ENCODE data around the gene AGTPBP1. TPM values are rescaled to one million over a fixed set of nuclear protein-coding genes. Genes with fewer than 3 reads are reported as not detected.

The AGTPBP1 gene
- total and polyA plus RNA-seq, 8 donors = 3.8 to 12.7 (median 9.1) TPM

DNA sequence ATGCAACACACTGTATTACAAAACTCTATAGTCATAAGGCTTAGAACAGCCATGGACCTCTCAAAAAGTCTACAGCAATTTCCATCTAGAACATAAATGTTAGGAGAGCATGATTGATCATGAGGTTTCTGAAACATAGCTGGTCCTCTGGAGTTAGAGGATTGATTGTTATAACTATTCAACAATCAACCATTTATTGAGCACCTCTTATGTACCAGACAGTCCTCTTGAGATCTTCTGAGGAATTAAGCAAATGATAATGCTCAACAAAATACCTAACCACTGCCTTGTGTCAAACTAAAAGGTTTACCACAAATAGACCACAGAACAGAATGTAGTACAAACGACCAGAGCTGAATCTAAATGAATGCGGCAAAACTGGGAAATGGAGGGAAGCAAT is 3.4 kb upstream of the AGTPBP1 start:
- no peak for FAIRE-seq
- intact Hi-C loops (cut with DNase I) = no loop called here
- Histone ChIP-seq H3K27ac (no peak overlapping the region), H3K9me3 (no peaks in the 10 kb centered on the region), H3K4me3 (no peak overlapping the region), H3K36me3 (no peaks in the 10 kb centered on the region), H3K4me1 (peaks cover 0 to 13% (median 8%) of the 10 kb centered on the region in 3 donors), H3K27me3 (no peaks in the 10 kb centered on the region)
- TF ChIP-seq, protein P1, sequence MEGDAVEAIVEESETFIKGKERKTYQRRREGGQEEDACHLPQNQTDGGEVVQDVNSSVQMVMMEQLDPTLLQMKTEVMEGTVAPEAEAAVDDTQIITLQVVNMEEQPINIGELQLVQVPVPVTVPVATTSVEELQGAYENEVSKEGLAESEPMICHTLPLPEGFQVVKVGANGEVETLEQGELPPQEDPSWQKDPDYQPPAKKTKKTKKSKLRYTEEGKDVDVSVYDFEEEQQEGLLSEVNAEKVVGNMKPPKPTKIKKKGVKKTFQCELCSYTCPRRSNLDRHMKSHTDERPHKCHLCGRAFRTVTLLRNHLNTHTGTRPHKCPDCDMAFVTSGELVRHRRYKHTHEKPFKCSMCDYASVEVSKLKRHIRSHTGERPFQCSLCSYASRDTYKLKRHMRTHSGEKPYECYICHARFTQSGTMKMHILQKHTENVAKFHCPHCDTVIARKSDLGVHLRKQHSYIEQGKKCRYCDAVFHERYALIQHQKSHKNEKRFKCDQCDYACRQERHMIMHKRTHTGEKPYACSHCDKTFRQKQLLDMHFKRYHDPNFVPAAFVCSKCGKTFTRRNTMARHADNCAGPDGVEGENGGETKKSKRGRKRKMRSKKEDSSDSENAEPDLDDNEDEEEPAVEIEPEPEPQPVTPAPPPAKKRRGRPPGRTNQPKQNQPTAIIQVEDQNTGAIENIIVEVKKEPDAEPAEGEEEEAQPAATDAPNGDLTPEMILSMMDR (IDR thresholded peaks at IDR 0.05) = no peak
- ATAC-seq = no peak
- no peak for DNase-seq
- WGBS, 2 donors = 73% methylated on average over 2 of the region's 2 CpGs

DNA sequence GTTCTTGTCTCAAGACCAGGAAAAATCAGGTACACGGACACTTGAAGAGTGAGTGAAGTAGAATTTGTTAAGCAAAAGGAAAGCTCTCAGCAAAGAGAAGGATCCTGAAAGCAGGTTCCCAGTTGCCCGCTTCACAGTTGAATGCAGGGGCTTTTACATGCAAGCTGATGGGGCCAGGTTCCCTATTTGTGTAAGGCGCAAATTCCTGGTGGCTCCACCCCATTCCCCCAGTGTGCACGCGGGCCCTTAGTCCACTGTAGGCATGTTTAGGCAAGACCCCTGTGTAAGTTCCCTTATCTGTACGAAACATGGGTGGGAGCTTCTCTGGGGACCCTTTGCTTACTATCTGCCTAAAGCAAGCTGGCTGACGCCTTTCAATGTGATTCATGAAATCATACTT is 2.7 kb upstream of the AGTPBP1 start:
- Histone ChIP-seq H3K27me3 (no peaks in the 10 kb centered on the region), H3K9me3 (no peaks in the 10 kb centered on the region), H3K36me3 (no peaks in the 10 kb centered on the region), H3K27ac (no peak overlapping the region), H3K4me3 (no peak overlapping the region), H3K4me1 (peaks cover 0 to 15% (median 8%) of the 10 kb centered on the region in 3 donors)
- WGBS, 2 donors = 75 to 89% methylated on average over 7 of the region's 7 CpGs
- TF ChIP-seq, protein P1 (IDR thresholded peaks at IDR 0.05) = no peak
- FAIRE-seq (no peak), ATAC-seq (no peak), DNase-seq (no peak)
- intact Hi-C loops (cut with DNase I) = no loop called here

GRCh38 chr9:85743275-85744128 is 1.7 kb upstream of the AGTPBP1 start:
- no peak for FAIRE-seq
- peak overlapping the region in 1 of 4 donors; percentile 33 for H3K27ac ChIP-seq
- intact Hi-C loops (cut with DNase I) = no loop called here
- TF ChIP-seq, protein P1 (IDR thresholded peaks at IDR 0.05) = no peak
- H3K27me3 ChIP-seq = no peaks in the 10 kb centered on the region
- WGBS, 2 donors = 33 to 34% methylated on average over 14 of the region's 14 CpGs
- peak in 1 of 6 donors; percentile 18 for DNase-seq
- no peaks in the 10 kb centered on the region for H3K36me3 ChIP-seq
- no peaks in the 10 kb centered on the region for H3K9me3 ChIP-seq
- H3K4me3 ChIP-seq = no peak overlapping the region
- peaks cover 0 to 15% (median 8%) of the 10 kb centered on the region in 3 donors for H3K4me1 ChIP-seq
- no peak for ATAC-seq

DNA sequence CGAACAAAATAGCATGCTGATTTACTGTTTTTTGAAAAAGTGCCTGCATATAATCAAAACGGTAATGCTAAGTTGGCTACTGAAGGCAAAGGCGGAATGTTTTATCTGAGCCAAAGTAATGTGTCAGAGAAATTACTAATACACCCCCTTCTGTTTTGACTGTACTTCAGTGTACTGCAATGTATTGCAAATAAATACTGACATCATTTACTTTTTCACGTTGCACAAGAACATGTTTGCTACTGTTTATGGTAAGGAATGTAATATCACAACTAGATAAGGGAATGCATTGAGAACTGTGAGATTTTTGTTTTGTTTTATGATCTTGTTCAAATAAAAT is 813 bp upstream of the AGTPBP1 start:
- Histone ChIP-seq H3K4me1 (peaks cover 0 to 19% (median 8%) of the 10 kb centered on the region in 3 donors), H3K36me3 (no peaks in the 10 kb centered on the region), H3K27ac (peak overlapping the region; percentile 24 to 84 (median 68)), H3K27me3 (no peaks in the 10 kb centered on the region), H3K9me3 (no peaks in the 10 kb centered on the region), H3K4me3 (peak overlapping the region; percentile 65 to 98 (median 96))
- WGBS, 2 donors = 0 to 1% methylated on average over 4 of the region's 4 CpGs
- FAIRE-seq (no peak), ATAC-seq (peak in 2 of 4 donors; percentile 2 to 18), DNase-seq (no peak)
- intact Hi-C loops (cut with DNase I) = no loop called here
- TF ChIP-seq, protein P1 (IDR thresholded peaks at IDR 0.05) = no peak
